NCI-H2029 treated with DMSO at 0.1 percent for 48 hours (cell line): ENCODE measurements around the gene WDR43.

Experiments used
- DNase-seq: peaks from one replicate; lab custom pipeline; 2025; lab: John Stamatoyannopoulos, UW

WDR43 gene

DNA sequence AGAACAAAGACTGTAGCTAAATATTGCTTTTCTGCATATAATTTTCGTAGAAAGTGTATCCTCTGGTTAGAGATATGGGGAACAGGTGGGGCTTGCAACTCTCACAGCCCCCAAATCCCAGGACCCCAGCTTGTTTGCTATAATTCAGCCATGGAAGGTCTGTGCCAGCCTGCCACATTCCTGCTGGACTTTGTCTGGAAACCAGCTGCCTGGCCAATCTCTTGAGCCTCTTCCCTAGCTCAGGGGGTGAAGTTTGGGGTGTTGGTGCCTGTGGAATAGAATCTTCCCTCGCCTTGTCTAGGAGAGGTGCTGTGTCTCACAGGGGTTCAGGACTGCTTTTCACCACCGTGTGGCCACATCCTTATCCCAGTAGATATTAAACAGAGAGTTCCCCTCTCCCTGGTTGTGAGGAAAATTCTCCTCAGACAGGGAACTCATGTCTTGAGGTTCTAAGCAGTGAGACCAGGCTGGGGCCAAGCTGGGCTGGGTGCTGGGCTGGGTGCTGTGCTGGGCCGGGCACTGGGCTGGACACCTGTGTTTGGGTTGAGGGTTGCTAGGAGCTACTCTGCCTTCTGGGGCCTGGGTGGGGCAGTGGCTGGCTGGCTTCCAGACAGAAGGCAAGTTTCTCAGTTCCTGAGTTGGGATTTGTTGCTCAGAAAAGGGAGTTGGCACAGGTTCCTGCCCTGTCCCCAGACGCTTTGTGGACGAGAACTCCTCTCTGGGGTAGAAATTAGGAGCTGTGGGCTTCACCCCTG is 98.9 kb downstream of the WDR43 start:
- DNase-seq, result no peak

DNA sequence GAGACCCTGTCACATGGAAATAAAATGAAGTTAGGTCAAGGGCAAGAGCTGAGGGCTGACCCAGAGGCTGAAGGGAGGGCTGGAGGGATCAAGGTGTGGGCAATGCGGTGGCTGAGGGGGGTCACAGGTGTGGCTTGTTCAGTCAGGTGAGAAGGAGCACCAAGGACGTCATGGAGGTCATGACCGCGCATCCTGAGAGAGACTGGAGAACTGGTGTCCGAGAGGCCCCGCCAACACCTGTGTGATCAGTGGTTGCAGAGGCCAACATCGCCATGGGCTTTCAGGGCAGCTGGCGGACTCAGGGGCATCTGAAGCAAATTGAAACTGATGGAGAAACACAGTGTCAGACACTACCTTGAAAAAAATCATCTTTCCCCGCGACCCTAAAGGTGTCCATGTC is 99.6 kb downstream of the WDR43 start:
- no peak for DNase-seq

DNA sequence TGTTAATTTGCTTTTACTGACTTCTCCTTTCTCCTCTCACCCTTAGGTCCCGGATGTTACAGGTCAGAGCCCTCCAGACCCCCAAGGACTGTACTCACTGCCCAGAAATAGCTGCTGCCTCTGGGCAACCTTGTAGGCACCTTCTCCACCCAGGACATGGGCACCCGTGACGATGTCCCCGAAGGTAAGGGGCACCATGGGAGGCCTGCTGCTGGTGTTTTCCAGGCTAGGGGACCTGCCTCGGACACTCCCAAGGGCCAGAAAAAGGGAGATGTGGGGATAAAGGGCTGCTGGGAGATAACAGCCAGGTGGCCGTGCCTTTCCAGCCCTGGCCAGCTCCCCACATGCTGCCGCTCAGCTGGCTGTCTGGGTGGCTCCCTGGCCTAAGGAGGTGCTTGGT is 100.2 kb downstream of the WDR43 start:
- DNase-seq, result no peak

- no peak for DNase-seq
These were observed 101.6 kb downstream of the WDR43 start for GRCh38 chr2:28995765-28996750.

DNA sequence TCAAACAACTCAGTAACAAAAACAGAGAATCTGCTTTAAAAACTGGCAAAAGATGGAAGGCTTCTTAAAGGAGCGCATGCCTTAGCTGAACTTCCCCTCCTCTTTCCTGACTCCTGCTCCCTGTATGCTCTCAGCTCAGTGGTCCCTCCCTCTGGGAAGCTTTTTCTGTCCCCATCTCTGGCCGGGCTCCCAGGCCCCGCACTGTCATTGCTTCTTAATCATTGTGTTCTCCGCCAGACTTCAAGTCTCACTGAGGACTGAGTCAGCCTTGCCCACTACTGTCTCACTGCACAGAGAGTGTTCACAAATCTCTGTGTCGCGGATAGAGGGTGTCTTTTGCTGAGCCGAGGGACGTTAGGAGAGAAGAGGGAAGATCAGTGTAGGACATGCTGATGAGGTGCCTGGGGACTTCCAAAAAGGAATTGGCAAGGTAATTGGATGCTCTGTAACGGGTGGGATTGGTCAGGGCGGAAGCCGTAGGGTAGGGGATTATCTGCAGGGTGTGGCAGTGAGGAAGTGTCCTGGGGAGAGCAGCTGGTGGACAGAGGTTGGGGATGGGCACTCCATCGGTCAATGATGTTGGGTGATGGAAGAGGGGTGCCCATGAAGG is 102.9 kb downstream of the WDR43 start:
- DNase-seq, result no peak
